Measurements from ENCODE around the gene VPS26A. TPM values are rescaled to one million over a fixed set of nuclear protein-coding genes. Genes with fewer than 3 reads are reported as not detected.

Gene VPS26A
- polyA plus RNA-seq = 27.6 TPM

- no peaks in the 10 kb centered on the region for H3K36me3 Mint-ChIP-seq
- H3K9me3 Mint-ChIP-seq = no peaks in the 10 kb centered on the region
- H3K4me1 Mint-ChIP-seq = peaks cover 11 to 22% (median 13%) of the 10 kb centered on the region in 3 donors
- no peaks in the 10 kb centered on the region for H3K27me3 Mint-ChIP-seq
- H3K4me3 Mint-ChIP-seq = peak within 1 kb of the TSS; percentile 92 to 96 (median 96)
- H3K27ac Mint-ChIP-seq = peak within 1 kb of the TSS; percentile 98 to 99 (median 98)
These were observed at the start of gene VPS26A for GRCh38 chr10:69123747-69124562. Gene VPS26A (plus strand): TSS chr10:69124178. CDS start chr10:69124278, 100 bp downstream.

- H3K4me1 Mint-ChIP-seq = peaks cover 0 to 3% (median 0%) of the 10 kb centered on the region in 3 donors
- no peaks in the 10 kb centered on the region for H3K9me3 Mint-ChIP-seq
- H3K27me3 Mint-ChIP-seq = peaks cover 4% of the 10 kb centered on the region
- no peak overlapping the region for H3K4me3 Mint-ChIP-seq
- H3K27ac Mint-ChIP-seq = no peak overlapping the region
- H3K36me3 Mint-ChIP-seq = no peaks in the 10 kb centered on the region
These were observed 49.4 kb upstream of the VPS26A start for GRCh38 chr10:69074532-69074931.

DNA sequence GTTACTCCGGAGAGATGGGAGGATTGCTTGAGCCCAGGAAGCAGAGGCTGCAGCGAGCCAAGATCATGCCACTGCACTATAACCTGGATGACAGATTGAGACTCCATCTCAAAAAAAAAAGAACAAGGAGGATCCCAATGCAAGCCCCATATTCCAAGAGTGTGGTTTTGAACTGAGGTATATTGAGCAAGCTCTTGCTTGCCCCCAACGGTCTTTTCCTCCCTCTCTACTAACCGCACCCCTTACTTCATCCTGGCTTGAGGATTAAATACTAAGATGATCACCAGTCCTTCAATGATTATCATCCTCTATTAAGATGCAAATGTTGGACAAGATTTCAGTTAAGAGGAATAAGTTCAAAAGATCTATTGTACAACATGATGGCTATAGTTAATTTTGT is 48.5 kb upstream of the VPS26A start:
- H3K4me1 Mint-ChIP-seq = peaks cover 0 to 3% (median under 1%) of the 10 kb centered on the region in 3 donors
- H3K36me3 Mint-ChIP-seq = no peaks in the 10 kb centered on the region
- H3K9me3 Mint-ChIP-seq = no peaks in the 10 kb centered on the region
- no peak overlapping the region for H3K27ac Mint-ChIP-seq
- H3K4me3 Mint-ChIP-seq = no peak overlapping the region
- H3K27me3 Mint-ChIP-seq = peaks cover 4% of the 10 kb centered on the region

- peaks cover 4% of the 10 kb centered on the region for H3K27me3 Mint-ChIP-seq
- H3K9me3 Mint-ChIP-seq = no peaks in the 10 kb centered on the region
- no peak overlapping the region for H3K4me3 Mint-ChIP-seq
- H3K27ac Mint-ChIP-seq = no peak overlapping the region
- H3K36me3 Mint-ChIP-seq = no peaks in the 10 kb centered on the region
- peaks cover 0 to 4% (median 0%) of the 10 kb centered on the region in 3 donors for H3K4me1 Mint-ChIP-seq
These were observed 45.7 kb upstream of the VPS26A start for GRCh38 chr10:69078311-69078710.

- Mint-ChIP-seq H3K4me3 (no peak overlapping the region), H3K4me1 (peaks cover 0 to 8% (median 0%) of the 10 kb centered on the region in 3 donors), H3K27me3 (peaks cover 1% of the 10 kb centered on the region), H3K9me3 (no peaks in the 10 kb centered on the region), H3K27ac (no peak overlapping the region), H3K36me3 (no peaks in the 10 kb centered on the region)
These were observed 43.8 kb upstream of the VPS26A start for GRCh38 chr10:69080226-69080625.

GRCh38 chr10:69086001-69086509 is 37.9 kb upstream of the VPS26A start:
- Mint-ChIP-seq H3K36me3 (no peaks in the 10 kb centered on the region), H3K27me3 (no peaks in the 10 kb centered on the region), H3K27ac (peak overlapping the region in 2 of 3 donors; percentile 36 to 73), H3K4me1 (peaks cover 30 to 42% (median 31%) of the 10 kb centered on the region in 3 donors), H3K4me3 (peak overlapping the region in 3 of 4 donors; percentile 28 to 88 (median 87)), H3K9me3 (peaks cover 0 to 1% (median 0%) of the 10 kb centered on the region in 3 donors)

DNA sequence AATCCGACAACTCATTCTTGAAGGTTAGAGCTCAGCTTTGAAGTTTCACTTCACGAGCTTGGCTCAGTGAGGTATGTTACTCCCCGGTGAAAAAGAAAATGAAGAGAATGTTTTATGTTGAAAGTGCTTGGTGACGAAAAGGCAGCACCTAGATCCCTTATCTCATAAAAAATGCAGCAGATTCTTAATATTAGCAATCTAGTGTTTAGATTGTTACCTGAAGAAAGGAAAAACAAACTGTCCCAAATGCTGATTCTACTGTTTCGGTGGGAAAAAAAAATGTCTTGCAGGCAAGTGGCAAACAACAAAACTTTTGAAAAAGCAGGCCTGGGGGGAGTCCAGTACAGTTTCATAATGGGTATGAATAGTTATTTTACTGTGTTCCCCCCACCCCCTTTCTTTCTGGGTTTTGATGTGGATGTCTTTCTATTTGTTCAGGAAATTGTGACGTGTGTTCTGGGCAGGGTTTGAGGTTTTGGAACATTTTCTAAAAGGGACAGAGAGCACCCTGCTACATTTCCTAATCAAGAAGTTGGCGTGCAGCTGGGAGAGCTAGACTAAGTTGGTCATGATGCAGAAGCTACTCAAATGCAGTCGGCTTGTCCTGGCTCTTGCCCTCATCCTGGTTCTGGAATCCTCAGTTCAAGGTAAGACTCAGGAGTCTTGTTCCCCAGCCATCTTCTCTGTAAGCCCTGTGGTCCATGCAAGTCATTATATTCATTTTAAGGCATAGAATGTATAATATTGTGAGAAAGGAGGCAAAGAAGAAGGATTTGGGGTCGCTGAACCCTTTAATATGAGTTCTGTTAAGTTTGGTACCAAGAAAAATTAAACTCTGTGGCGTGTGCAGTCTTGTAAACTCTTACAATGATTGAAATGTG is 36.1 kb upstream of the VPS26A start, which contains the start of gene SRGN:
Gene SRGN (plus strand): TSS at position 514 of the 881 bp plus-strand sequence. CDS start 55 bp downstream, at position 569.
- Mint-ChIP-seq H3K9me3 (peaks cover 0 to 1% (median 0%) of the 10 kb centered on the region in 3 donors), H3K27ac (peak within 1 kb of the TSS; percentile 91 to 95 (median 93)), H3K4me3 (peak within 1 kb of the TSS; percentile 85 to 96 (median 92)), H3K36me3 (no peaks in the 10 kb centered on the region), H3K4me1 (peaks cover 36 to 48% (median 38%) of the 10 kb centered on the region in 3 donors), H3K27me3 (no peaks in the 10 kb centered on the region)

- Mint-ChIP-seq H3K9me3 (peaks cover 0 to 1% (median 0%) of the 10 kb centered on the region in 3 donors), H3K36me3 (no peaks in the 10 kb centered on the region), H3K4me3 (peak overlapping the region; percentile 85 to 96 (median 92)), H3K4me1 (peaks cover 40 to 53% (median 44%) of the 10 kb centered on the region in 3 donors), H3K27me3 (no peaks in the 10 kb centered on the region), H3K27ac (peak overlapping the region; percentile 91 to 95 (median 93))
These were observed 35.6 kb upstream of the VPS26A start for GRCh38 chr10:69088471-69088769.

DNA sequence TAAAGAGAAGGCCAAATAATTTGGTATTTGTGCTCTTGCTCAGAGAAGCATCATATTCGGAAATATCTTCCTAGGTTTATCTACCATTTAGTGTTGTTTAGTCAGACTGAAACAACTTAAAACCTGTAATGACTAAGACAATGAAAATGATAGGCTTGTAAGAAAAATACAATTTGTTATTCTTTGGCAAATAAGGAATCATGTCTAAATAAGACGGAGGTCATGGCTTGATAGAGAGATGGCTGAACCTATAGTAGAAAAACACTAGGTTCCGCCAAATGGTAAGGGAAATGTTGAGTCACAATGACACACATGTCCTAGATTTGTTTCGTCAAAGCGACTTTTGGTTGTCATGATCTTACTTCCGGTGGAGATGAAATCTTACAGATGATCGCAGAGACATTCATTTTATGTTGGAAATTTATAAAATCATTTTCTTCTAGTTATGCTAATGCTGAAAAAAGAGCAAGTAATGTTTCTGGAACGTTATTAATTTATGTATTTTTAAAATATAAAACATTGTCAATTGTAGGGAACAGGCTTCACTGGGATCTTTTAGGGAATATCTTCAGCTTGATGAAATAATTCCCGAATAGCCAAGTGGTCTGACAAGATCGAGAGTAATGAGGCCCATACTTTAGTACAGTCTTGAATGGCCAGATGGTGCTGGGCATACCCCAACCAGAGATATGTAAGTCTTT is 35.0 kb upstream of the VPS26A start:
- H3K27me3 Mint-ChIP-seq = no peaks in the 10 kb centered on the region
- H3K9me3 Mint-ChIP-seq = peaks cover 0 to 1% (median 0%) of the 10 kb centered on the region in 3 donors
- H3K4me1 Mint-ChIP-seq = peaks cover 41 to 54% (median 44%) of the 10 kb centered on the region in 3 donors
- H3K36me3 Mint-ChIP-seq = no peaks in the 10 kb centered on the region
- peak overlapping the region; percentile 91 to 96 (median 93) for H3K27ac Mint-ChIP-seq
- H3K4me3 Mint-ChIP-seq = peak overlapping the region; percentile 85 to 96 (median 92)

- no peaks in the 10 kb centered on the region for H3K27me3 Mint-ChIP-seq
- no peaks in the 10 kb centered on the region for H3K36me3 Mint-ChIP-seq
- peaks cover 41 to 53% (median 44%) of the 10 kb centered on the region in 3 donors for H3K4me1 Mint-ChIP-seq
- peaks cover 0 to 1% (median 0%) of the 10 kb centered on the region in 3 donors for H3K9me3 Mint-ChIP-seq
- H3K4me3 Mint-ChIP-seq = peak overlapping the region; percentile 71 to 93 (median 84)
- peak overlapping the region; percentile 69 to 96 (median 91) for H3K27ac Mint-ChIP-seq
These were observed 34.1 kb upstream of the VPS26A start for GRCh38 chr10:69089638-69090599.

DNA sequence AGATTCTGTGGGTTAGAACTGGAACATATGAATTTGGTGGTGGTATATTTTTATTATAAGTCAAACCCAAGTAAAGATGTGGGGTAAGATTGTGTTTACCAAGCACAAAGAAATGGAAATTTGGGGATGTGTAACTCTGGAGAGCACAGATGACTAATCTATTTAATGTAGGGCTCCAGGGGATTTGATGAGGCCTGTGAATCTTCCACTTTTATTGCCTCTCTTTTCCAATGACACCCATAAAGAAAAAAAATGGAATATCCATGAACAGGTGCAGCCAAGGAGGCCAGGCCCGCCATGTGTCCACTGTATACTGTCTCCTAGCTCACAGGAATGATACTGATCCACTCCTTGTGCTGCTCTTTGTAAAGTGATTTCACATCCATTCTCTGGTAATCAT is 33.3 kb upstream of the VPS26A start:
- Mint-ChIP-seq H3K36me3 (no peaks in the 10 kb centered on the region), H3K27me3 (no peaks in the 10 kb centered on the region), H3K4me1 (peaks cover 41 to 50% (median 46%) of the 10 kb centered on the region in 3 donors), H3K4me3 (peak overlapping the region; percentile 71 to 93 (median 84)), H3K27ac (peak overlapping the region; percentile 69 to 96 (median 91)), H3K9me3 (peaks cover 0 to 1% (median 0%) of the 10 kb centered on the region in 3 donors)

GRCh38 chr10:69091143-69091651 is 32.8 kb upstream of the VPS26A start:
- Mint-ChIP-seq H3K4me1 (peaks cover 39 to 48% (median 43%) of the 10 kb centered on the region in 3 donors), H3K36me3 (no peaks in the 10 kb centered on the region), H3K27ac (peak overlapping the region; percentile 69 to 96 (median 91)), H3K9me3 (peaks cover 0 to 1% (median 0%) of the 10 kb centered on the region in 3 donors), H3K27me3 (no peaks in the 10 kb centered on the region), H3K4me3 (peak overlapping the region; percentile 57 to 93 (median 80))

All from IgD-negative memory B cell (primary cell).